ENCODE measurements around the gene TMC7. TPM values are rescaled to one million over a fixed set of nuclear protein-coding genes. Genes with fewer than 3 reads are reported as not detected.

TMC7 gene
- total and polyA plus RNA-seq, 2 experiments from 2014 or later: 5.7 to 6.5 TPM

GRCh38 chr16:19084879-19085278 lies 101.1 kb downstream of the TMC7 start:
- Histone ChIP-seq H3K4me1 (ENCODE audit: insufficient read depth) (peaks cover 10% of the 10 kb centered on the region), H3K4me2 (no peak overlapping the region), H3K9me2 (replicated peaks; ENCODE audit: insufficient read depth) (no peaks in the 10 kb centered on the region), H3K4me3 (no peak overlapping the region), H3K9me3 (ENCODE audit: low read depth) (no peaks in the 10 kb centered on the region), H4K20me1 (ENCODE audit: insufficient read depth, poor library complexity, severe bottlenecking) (no peaks in the 10 kb centered on the region), H3K27me3 (no peaks in the 10 kb centered on the region), H3K27ac (no peak overlapping the region), H3K36me3 (replicated peaks; ENCODE audit: insufficient read depth, low read depth) (peaks cover 3% of the 10 kb centered on the region), H3K79me2 (no peaks in the 10 kb centered on the region), H2AFZ (no peak overlapping the region)
- TF ChIP-seq CTCF (IDR thresholded peaks at IDR 0.05; ENCODE audit: poor library complexity) (no peak), EZH2phosphoT487 (IDR thresholded peaks at IDR 0.05; ENCODE audit: low read depth, severe bottlenecking, unreplicated experiment) (no peak), EZH2 (IDR thresholded peaks at IDR 0.05; ENCODE audit: borderline replicate concordance) (no peak)
- no peak for DNase-seq (ENCODE audit: low spot score)
- WGBS (ENCODE audit: low lambda C conversion rate, missing lambda C conversion rate): 83% methylated on average over 5 of the region's 5 CpGs

GRCh38 chr16:19085679-19086200 lies 102.0 kb downstream of the TMC7 start:
- Histone ChIP-seq H4K20me1 (ENCODE audit: insufficient read depth, poor library complexity, severe bottlenecking) (no peaks in the 10 kb centered on the region), H3K27ac (peak overlapping the region; percentile 31), H3K4me1 (ENCODE audit: insufficient read depth) (peaks cover 10% of the 10 kb centered on the region), H2AFZ (peak overlapping the region; percentile 96), H3K36me3 (replicated peaks; ENCODE audit: insufficient read depth, low read depth) (peaks cover 3% of the 10 kb centered on the region), H3K4me3 (no peak overlapping the region), H3K9me2 (replicated peaks; ENCODE audit: insufficient read depth) (no peaks in the 10 kb centered on the region), H3K79me2 (no peaks in the 10 kb centered on the region), H3K9me3 (ENCODE audit: low read depth) (no peaks in the 10 kb centered on the region), H3K4me2 (peak overlapping the region; percentile 93), H3K27me3 (no peaks in the 10 kb centered on the region)
- DNase-seq (ENCODE audit: low spot score): peak; percentile 50
- TF ChIP-seq EZH2phosphoT487 (IDR thresholded peaks at IDR 0.05; ENCODE audit: low read depth, severe bottlenecking, unreplicated experiment): no peak
- TF ChIP-seq EZH2 (IDR thresholded peaks at IDR 0.05; ENCODE audit: borderline replicate concordance): no peak
- no peak for TF ChIP-seq CTCF (IDR thresholded peaks at IDR 0.05; ENCODE audit: poor library complexity)
- whole genome bisulfite sequencing (ENCODE audit: low lambda C conversion rate, missing lambda C conversion rate): 65% methylated on average over 8 of the region's 8 CpGs

GRCh38 chr16:19086322-19087199 lies 102.8 kb downstream of the TMC7 start:
- H3K79me2 ChIP-seq: no peaks in the 10 kb centered on the region
- H3K36me3 ChIP-seq (replicated peaks; ENCODE audit: insufficient read depth, low read depth): peaks cover 3% of the 10 kb centered on the region
- H4K20me1 ChIP-seq (ENCODE audit: insufficient read depth, poor library complexity, severe bottlenecking): no peaks in the 10 kb centered on the region
- DNase-seq (ENCODE audit: low spot score): peak; percentile 93
- H3K27ac ChIP-seq: peak overlapping the region; percentile 31
- 16% methylated on average over 52 of the region's 52 CpGs for WGBS (ENCODE audit: low lambda C conversion rate, missing lambda C conversion rate)
- H3K27me3 ChIP-seq: no peaks in the 10 kb centered on the region
- no peak for TF ChIP-seq EZH2 (IDR thresholded peaks at IDR 0.05; ENCODE audit: borderline replicate concordance)
- TF ChIP-seq EZH2phosphoT487 (IDR thresholded peaks at IDR 0.05; ENCODE audit: low read depth, severe bottlenecking, unreplicated experiment): no peak
- TF ChIP-seq CTCF (IDR thresholded peaks at IDR 0.05; ENCODE audit: poor library complexity): peak; percentile 99
- peak overlapping the region; percentile 96 for H2AFZ ChIP-seq
- peaks cover 10% of the 10 kb centered on the region for H3K4me1 ChIP-seq (ENCODE audit: insufficient read depth)
- peak overlapping the region; percentile 29 for H3K4me3 ChIP-seq
- no peaks in the 10 kb centered on the region for H3K9me2 ChIP-seq (replicated peaks; ENCODE audit: insufficient read depth)
- no peaks in the 10 kb centered on the region for H3K9me3 ChIP-seq (ENCODE audit: low read depth)
- H3K4me2 ChIP-seq: peak overlapping the region; percentile 93

Data from hepatocyte (in vitro differentiated cells).